ENCODE data around the gene SLC12A7.

SLC12A7 gene

DNA sequence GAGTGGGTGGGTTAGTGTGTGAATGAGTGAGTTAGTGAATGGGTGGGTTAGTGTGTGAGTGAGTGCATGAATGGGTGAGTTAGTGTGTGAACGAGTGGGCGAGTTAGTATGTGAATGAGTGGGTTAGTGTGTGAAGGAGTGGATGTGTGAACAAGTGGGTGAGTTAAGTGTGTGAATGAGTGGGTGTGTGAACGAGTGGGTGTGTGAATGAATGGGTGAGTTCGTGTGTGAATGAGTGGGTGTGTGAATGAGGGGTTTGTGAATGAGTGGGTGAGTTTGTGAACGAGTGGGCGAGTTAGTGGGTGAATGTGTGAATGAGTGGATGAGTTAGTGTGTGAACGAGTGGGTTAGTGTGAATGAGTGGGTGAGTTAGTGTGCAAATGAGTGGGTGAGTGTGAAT is 69.2 kb downstream of the SLC12A7 start:
- peaks cover 69% of the 10 kb centered on the region for H3K9me3 Mint-ChIP-seq
- H3K36me3 Mint-ChIP-seq (ENCODE audit: low read depth), result peaks cover 54% of the 10 kb centered on the region
- peaks cover 2% of the 10 kb centered on the region for H3K4me1 Mint-ChIP-seq (ENCODE audit: low read depth)
- no peak for DNase-seq (ENCODE audit: low spot score)
- H3K27ac Mint-ChIP-seq, result peak overlapping the region; percentile 4
- no peaks in the 10 kb centered on the region for H3K27me3 Mint-ChIP-seq (ENCODE audit: low read depth)
- H3K4me3 Mint-ChIP-seq, result no peak overlapping the region

DNA sequence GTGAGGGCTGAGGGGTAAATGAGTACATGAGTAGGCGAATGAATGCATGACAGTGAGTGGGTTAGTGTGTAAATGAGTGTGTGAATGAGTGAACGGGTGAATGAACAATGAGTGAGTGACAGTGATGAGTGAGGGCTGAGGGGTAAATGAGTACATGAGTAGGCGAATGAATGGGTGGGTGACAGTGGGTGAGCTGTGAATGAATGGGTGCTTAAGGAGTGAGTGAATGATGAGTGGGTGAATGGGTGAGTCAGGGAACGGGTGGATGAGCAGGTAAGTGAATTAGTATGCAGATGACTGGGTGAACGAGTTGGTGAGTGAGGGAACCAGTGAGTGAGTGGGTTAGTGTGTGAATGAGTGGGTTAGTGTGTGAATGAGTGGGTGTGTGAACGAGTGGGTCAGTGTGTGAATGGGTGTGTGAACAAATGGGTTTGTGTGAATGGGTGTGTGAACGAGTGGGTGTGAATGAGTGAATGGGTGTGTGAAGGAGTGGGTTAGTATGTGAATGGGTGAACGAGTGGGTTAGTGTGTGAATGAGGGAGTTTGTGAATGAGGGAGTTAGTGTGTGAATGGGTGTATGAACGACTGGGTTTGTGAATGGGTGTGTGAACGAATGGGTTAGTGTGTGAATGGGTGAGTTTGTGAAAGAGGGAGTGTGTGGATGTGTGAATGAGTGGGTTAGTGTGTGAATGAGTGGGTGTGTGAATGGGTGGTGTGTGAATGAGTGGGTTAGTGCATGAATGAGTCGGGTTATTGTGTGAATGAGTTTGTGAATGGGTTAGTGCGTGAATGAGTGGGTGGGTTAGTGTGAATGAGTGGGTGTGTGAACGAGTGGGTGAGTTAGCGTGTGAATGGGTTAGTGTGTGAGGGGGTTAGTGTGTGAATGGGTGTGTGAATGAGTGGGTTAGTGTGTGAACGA is 70.4 kb downstream of the SLC12A7 start:
- Mint-ChIP-seq H3K27ac (no peak overlapping the region), H3K4me1 (ENCODE audit: low read depth) (no peaks in the 10 kb centered on the region), H3K36me3 (ENCODE audit: low read depth) (peaks cover 50% of the 10 kb centered on the region), H3K9me3 (peaks cover 58% of the 10 kb centered on the region), H3K4me3 (no peak overlapping the region), H3K27me3 (ENCODE audit: low read depth) (no peaks in the 10 kb centered on the region)
- no peak for DNase-seq (ENCODE audit: low spot score)

DNA sequence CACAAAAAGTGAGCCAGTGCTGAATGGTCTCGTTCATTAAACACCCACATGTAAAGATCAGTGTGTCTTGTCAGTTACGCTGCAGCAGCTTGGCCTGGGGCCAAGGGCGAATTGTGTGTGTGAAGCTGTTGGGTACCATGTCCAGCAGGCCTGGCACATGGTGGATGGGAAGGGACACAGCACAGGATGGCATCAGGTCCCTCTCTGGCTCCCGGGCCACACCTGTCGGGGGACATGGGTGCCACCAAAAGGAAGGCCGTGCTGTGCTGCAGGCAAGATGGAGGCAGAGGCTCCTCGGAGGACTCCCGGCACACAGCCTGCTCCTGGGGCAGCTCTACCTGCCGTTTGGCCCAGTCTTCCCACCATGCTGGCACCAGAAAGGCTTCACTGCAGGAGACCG is 71.3 kb downstream of the SLC12A7 start:
- H3K4me1 Mint-ChIP-seq (ENCODE audit: low read depth), result no peaks in the 10 kb centered on the region
- DNase-seq (ENCODE audit: low spot score), result no peak
- H3K27ac Mint-ChIP-seq, result no peak overlapping the region
- H3K27me3 Mint-ChIP-seq (ENCODE audit: low read depth), result no peaks in the 10 kb centered on the region
- no peak overlapping the region for H3K4me3 Mint-ChIP-seq
- peaks cover 44% of the 10 kb centered on the region for H3K36me3 Mint-ChIP-seq (ENCODE audit: low read depth)
- H3K9me3 Mint-ChIP-seq, result peaks cover 48% of the 10 kb centered on the region

DNA sequence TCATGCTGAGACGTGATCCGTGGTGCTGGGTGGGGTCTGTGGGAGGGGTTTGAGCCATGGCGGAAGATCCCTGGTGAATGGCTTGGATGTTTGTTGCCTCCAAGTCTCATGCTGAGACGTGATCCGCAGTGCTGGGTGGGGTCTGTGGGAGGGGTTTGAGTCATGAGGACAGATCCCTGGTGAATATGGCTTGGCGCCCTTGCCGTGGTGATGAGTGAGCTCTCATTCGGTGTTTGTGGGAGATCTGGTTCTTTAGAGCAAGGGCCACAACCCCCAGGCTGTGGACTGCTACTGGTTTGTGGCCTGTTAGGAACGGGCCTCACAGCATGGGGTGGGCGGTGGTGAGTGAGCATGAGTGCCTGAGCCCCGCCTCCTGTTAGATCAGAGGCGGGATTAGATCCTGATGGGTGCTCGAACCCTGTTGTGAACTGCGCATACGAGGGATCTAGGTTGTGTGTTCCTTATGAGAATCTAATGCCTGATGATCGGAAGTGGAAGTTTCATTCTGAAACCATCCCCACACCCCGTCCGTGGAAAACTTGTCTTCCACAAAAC is 72.1 kb downstream of the SLC12A7 start:
- H3K9me3 Mint-ChIP-seq, result peaks cover 41% of the 10 kb centered on the region
- H3K4me3 Mint-ChIP-seq, result no peak overlapping the region
- peaks cover 41% of the 10 kb centered on the region for H3K36me3 Mint-ChIP-seq (ENCODE audit: low read depth)
- H3K27ac Mint-ChIP-seq, result no peak overlapping the region
- H3K27me3 Mint-ChIP-seq (ENCODE audit: low read depth), result no peaks in the 10 kb centered on the region
- no peaks in the 10 kb centered on the region for H3K4me1 Mint-ChIP-seq (ENCODE audit: low read depth)
- no peak for DNase-seq (ENCODE audit: low spot score)

DNA sequence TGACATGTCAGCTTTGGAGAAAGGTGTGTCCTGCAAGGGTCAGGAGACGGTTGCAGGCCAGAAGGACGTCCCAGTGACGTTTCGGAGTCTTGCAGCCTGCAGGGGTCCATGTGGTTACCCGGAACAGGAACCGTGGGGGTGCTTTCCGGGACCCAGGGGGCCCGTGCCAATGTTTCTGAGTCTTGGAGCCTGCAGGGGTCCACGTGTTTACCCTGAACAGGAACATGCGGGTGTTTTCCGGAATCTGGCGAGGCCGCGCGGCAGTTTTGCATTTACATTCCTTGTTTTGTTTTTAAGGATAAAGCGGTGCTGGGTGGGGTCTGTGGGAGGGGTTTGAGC is 72.7 kb downstream of the SLC12A7 start:
- H3K4me3 Mint-ChIP-seq, result no peak overlapping the region
- H3K9me3 Mint-ChIP-seq, result peaks cover 35% of the 10 kb centered on the region
- H3K27ac Mint-ChIP-seq, result no peak overlapping the region
- H3K4me1 Mint-ChIP-seq (ENCODE audit: low read depth), result no peaks in the 10 kb centered on the region
- H3K27me3 Mint-ChIP-seq (ENCODE audit: low read depth), result no peaks in the 10 kb centered on the region
- H3K36me3 Mint-ChIP-seq (ENCODE audit: low read depth), result peaks cover 39% of the 10 kb centered on the region
- no peak for DNase-seq (ENCODE audit: low spot score)

DNA sequence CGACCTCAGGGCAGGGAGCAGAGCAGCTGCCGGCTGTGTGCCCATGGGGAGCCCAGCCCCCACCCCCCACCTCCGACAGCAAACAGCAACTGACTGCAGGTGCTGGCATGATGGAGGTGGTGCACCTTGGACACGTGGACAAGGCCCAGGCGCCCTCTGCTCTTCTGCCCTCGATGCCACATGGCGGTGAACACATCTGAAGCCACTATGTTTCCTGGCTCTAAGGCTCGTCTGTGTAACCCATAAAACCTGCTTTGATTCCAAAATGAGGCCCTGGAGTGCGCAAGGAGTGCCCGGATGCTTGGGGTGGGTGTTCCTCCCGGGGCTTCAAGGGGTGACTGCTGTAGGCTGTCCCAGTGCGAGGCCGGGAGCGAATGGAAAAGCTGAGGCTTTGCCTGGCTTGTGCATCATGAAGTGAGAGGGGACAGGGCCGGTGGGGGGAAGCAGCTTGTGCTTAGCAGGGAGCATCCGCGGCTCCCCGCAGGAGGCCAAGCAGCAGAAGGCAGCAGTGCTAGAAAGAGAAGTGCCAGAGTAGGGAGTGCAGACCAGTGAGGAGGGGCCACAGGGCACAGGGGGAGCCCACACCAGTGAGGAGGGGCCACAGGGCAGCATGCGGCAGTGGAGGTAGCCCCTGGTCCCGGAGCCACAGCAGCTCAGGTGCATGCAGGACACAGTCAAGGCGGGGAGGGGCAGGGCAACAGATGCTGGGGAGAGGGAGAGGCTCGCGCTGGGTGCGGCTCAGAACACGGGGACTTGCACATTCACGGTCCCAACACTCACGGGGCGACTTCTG is 73.2 kb downstream of the SLC12A7 start:
- Mint-ChIP-seq H3K4me3 (no peak overlapping the region), H3K27me3 (ENCODE audit: low read depth) (no peaks in the 10 kb centered on the region), H3K27ac (no peak overlapping the region), H3K36me3 (ENCODE audit: low read depth) (peaks cover 42% of the 10 kb centered on the region), H3K4me1 (ENCODE audit: low read depth) (no peaks in the 10 kb centered on the region), H3K9me3 (peaks cover 29% of the 10 kb centered on the region)
- no peak for DNase-seq (ENCODE audit: low spot score)

DNA sequence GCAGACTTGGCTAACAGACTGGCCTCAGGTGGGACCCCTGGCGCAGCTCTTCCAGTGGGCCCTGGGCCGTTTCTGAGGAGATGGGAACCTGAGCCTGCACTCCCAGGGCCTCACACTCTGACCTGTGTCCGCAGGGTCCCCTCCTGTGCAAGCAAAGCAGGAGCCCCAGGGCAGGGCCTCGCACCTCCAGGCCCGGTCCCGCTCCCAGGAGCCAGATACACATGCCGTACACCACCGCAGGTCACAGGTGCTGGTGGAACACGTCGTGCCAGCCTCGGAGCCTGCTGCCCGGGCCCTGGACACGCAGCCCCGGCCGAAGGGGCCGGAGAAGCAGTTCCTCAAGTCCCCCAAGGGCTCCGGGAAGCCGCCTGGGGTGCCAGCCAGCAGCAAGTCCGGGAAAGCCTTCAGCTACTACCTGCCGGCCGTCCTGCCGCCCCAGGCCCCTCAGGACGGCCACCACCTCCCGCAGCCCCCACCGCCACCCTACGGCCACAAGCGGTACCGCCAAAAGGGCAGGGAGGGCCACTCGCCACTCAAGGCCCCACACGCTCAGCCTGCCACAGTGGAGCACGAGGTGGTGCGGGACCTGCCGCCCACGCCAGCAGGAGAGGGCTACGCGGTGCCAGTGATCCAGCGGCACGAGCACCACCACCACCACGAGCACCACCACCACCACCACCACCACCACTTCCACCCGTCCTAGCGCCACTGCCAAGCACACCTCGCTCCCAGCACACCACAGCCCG is 74.0 kb downstream of the SLC12A7 start:
- no peak for DNase-seq (ENCODE audit: low spot score)
- peaks cover 21% of the 10 kb centered on the region for H3K9me3 Mint-ChIP-seq
- no peak overlapping the region for H3K27ac Mint-ChIP-seq
- H3K4me3 Mint-ChIP-seq, result no peak overlapping the region
- no peaks in the 10 kb centered on the region for H3K27me3 Mint-ChIP-seq (ENCODE audit: low read depth)
- no peaks in the 10 kb centered on the region for H3K4me1 Mint-ChIP-seq (ENCODE audit: low read depth)
- H3K36me3 Mint-ChIP-seq (ENCODE audit: low read depth), result peaks cover 40% of the 10 kb centered on the region

DNA sequence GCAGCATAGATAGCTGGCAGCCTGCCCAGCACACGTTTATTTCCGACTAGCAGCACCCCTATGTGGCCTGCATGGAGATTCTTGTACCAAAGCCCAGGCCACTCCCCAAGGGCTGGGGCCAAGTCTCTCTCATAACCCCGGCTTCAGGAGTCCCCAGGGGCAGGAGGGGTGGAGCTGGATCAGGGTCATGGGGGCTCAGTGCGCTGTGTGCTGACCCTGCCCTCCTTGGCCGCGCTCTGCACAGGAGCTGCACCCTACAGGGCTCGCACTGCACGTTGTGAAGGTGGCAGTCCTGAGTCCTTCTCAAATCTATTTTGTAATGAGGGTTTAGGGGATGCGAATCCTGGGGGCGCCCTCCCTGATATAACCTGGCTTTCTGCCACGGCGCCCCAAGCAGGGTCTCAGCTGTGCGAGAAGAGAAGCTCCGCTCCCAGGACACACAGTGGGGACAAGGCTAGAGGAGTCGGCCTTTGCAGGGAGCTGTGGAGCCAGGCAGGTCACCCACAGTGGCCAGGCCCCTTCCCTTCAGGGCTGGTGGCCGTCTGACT is 74.7 kb downstream of the SLC12A7 start:
- H3K4me1 Mint-ChIP-seq (ENCODE audit: low read depth), result no peaks in the 10 kb centered on the region
- H3K27me3 Mint-ChIP-seq (ENCODE audit: low read depth), result no peaks in the 10 kb centered on the region
- DNase-seq (ENCODE audit: low spot score), result no peak
- no peak overlapping the region for H3K27ac Mint-ChIP-seq
- H3K9me3 Mint-ChIP-seq, result peaks cover 15% of the 10 kb centered on the region
- no peak overlapping the region for H3K4me3 Mint-ChIP-seq
- H3K36me3 Mint-ChIP-seq (ENCODE audit: low read depth), result peaks cover 40% of the 10 kb centered on the region

DNA sequence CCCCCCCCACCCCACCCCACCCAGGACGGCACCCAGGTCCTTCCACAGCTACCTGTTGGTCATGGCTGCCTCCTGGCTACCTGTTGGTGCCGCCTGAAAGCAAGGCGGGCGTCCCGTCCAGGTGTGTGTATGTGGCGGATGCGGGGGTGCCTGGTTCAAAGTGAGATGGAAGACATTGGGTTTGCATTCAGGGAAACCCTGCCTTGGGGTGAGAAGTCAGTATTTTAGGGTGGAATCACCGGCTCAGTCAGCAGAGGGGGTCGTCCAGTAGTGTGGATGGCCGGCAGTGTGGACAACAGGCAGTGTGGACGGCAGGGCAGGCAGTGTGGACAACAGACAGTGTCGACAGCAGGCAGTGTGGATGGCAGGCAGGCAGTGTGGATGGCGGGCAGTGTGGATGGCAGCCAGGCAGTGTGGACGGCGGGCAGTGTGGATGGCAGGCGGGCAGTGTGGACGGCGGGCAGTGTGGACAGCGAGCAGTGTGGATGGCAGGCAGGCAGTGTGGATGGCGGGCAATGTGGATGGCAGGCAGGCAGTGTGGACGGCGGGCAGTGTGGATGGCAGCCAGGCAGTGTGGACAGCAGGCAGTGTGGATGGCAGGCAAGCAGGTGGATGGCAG is 75.2 kb downstream of the SLC12A7 start:
- DNase-seq (ENCODE audit: low spot score), result no peak
- H3K9me3 Mint-ChIP-seq, result peaks cover 9% of the 10 kb centered on the region
- no peaks in the 10 kb centered on the region for H3K27me3 Mint-ChIP-seq (ENCODE audit: low read depth)
- H3K36me3 Mint-ChIP-seq (ENCODE audit: low read depth), result peaks cover 36% of the 10 kb centered on the region
- H3K4me3 Mint-ChIP-seq, result no peak overlapping the region
- no peaks in the 10 kb centered on the region for H3K4me1 Mint-ChIP-seq (ENCODE audit: low read depth)
- no peak overlapping the region for H3K27ac Mint-ChIP-seq

DNA sequence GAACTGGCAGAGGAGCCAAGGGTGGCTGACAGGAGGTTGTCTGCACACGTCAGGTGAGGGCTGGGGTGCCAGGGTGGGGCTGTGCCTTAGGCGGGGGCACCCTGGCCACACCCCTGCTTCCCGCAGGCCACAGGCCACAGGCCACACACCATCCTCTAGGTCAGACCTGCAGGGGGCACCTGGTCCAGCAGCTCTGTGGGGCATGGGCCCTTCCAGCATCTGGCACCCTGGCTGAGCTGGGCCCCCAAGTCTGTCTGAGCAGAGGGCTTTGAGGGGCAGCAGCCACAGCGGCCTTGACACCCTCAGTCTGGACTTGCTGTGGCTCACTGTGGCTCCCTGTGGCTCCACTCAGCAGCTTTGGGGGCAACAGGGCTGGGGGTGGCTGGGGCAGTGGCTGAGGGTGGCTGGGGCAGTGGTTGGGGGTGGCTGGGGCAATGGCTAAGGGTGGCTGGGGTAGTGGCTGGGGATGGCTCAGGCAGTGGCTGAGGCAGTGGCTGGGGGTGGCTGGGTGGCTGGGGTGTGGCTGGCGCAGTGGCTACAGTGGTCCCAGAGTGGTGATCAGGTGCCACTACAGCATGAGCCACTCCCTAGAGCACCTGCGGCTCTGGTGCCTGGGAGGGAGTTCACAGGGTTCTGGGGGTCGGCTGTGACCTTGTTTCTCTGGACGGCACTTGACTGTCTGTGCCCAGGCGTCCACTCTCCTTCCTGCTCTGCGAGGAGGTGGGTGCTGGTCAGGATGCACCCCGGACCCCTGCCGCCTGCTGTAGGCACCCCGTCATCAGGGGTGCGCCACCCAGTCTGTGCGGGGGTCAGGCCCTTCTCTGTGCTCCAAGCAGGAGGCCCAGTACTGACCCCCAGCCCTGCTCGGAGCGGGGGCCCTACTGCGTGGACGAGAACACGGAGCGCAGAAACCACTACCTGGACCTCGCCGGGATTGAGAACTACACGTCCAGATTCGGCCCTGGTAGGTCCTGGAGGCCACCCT is 76.2 kb downstream of the SLC12A7 start:
- no peaks in the 10 kb centered on the region for H3K4me1 Mint-ChIP-seq (ENCODE audit: low read depth)
- no peak for DNase-seq (ENCODE audit: low spot score)
- H3K36me3 Mint-ChIP-seq (ENCODE audit: low read depth), result peaks cover 29% of the 10 kb centered on the region
- no peaks in the 10 kb centered on the region for H3K27me3 Mint-ChIP-seq (ENCODE audit: low read depth)
- no peak overlapping the region for H3K27ac Mint-ChIP-seq
- no peak overlapping the region for H3K4me3 Mint-ChIP-seq
- H3K9me3 Mint-ChIP-seq, result no peaks in the 10 kb centered on the region

DNA sequence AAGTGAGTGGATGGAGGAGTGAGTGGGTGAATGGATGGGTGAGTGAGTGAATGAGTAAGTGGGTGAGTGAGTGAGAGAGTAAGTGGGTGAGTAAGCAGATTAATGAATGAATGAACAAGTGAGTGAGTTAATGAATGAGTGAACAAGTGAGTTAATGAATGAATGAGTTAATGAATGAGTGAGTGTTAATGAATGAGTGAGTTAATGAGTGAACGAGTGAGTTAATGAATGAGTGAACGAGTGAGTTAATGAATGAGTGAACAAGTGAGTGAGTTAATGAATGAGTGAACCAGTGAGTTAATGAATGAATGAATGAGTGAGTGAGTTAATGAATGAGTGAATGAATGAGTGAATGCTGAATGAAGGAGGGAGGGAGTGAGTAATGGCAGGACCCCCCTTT is 76.9 kb downstream of the SLC12A7 start:
- Mint-ChIP-seq H3K36me3 (ENCODE audit: low read depth) (peaks cover 25% of the 10 kb centered on the region), H3K4me1 (ENCODE audit: low read depth) (no peaks in the 10 kb centered on the region), H3K9me3 (no peaks in the 10 kb centered on the region), H3K4me3 (no peak overlapping the region), H3K27ac (no peak overlapping the region), H3K27me3 (ENCODE audit: low read depth) (no peaks in the 10 kb centered on the region)
- no peak for DNase-seq (ENCODE audit: low spot score)

DNA sequence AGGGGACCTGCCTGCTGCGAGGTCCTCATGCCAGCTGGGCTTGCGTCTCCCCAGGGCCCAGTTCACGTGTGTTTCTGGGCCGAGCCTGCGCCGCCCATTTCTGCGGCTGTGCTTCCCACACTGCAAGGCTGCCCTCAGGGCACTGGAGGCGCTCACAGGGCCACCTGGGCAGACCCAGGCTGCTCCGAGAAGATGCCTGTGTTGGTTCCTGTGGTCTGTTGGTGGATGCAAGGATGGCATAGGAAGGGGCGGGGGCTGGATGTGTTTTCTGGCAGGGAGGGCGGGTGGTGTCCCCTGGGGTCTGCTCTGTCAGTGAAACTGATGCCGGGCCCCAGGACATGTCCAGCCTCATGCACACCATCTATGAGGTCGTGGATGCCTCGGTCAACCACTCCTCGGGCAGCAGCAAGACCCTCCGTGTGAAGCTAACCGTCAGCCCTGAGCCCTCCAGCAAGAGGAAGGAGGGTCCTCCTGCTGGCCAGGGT is 77.4 kb downstream of the SLC12A7 start:
- Mint-ChIP-seq H3K27me3 (ENCODE audit: low read depth) (no peaks in the 10 kb centered on the region), H3K9me3 (no peaks in the 10 kb centered on the region), H3K4me1 (ENCODE audit: low read depth) (no peaks in the 10 kb centered on the region)

More for the DNA sequence above, 77.4 kb downstream of the SLC12A7 start:
- Mint-ChIP-seq H3K4me3 (no peak overlapping the region), H3K27ac (no peak overlapping the region), H3K36me3 (ENCODE audit: low read depth) (peaks cover 21% of the 10 kb centered on the region)
- DNase-seq (ENCODE audit: low spot score), result no peak

Measured in T-helper 2 cell treated with Interferon-gamma antibody and Interleukin-4, amounts not matched to agents 5 μg/mL and 100 μg/mL, for 36 hours (primary cell).